DMS79 treated with DMSO at 0.1 percent for 48 hours (cell line): ENCODE data around the gene RPTOR.
"Not testable (repeated sequence)": the region's sequence is repeated elsewhere in the genome, so short reads cannot be mapped to it uniquely, and the experiment has no call there.

ENCODE experiments used
- DNase-seq: peaks from one replicate; lab custom pipeline; 2025; lab: John Stamatoyannopoulos, UW

RPTOR gene

GRCh38 chr17:80694085-80694991 lies 149.7 kb downstream of the RPTOR start:
- DNase-seq = peak; percentile 63

- peak; percentile 50 for DNase-seq
Observed at GRCh38 chr17:80694992-80695912, 150.6 kb downstream of the RPTOR start.

GRCh38 chr17:80695979-80696378 lies 151.3 kb downstream of the RPTOR start:
- peak; percentile 71 for DNase-seq

DNA sequence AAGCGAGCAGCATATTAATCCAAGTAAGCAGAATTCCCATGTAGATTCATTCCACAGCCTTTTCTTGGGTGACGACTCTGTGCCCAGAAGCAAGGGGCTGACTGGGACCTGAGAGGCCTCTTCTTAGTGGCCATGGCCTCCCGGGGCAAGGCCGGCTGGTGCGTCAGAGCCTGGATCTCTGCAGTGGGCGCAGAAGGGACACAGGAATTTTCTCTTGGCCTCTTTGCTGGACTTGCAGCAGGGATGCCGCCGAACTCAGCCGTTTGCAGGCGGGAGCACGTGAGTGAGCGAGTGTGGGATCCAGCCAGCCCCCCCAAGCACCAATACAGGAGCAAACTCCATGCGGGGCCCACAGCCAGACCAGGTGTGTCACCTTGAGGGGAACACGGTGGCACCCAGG lies 151.8 kb downstream of the RPTOR start:
- no peak for DNase-seq

- DNase-seq = no peak
Observed at GRCh38 chr17:80696964-80697363, 152.3 kb downstream of the RPTOR start.

GRCh38 chr17:80698297-80698696 lies 153.7 kb downstream of the RPTOR start:
- no peak for DNase-seq

- DNase-seq = not testable (repeated sequence)
Observed at GRCh38 chr17:80699205-80699604, 154.6 kb downstream of the RPTOR start.

DNA sequence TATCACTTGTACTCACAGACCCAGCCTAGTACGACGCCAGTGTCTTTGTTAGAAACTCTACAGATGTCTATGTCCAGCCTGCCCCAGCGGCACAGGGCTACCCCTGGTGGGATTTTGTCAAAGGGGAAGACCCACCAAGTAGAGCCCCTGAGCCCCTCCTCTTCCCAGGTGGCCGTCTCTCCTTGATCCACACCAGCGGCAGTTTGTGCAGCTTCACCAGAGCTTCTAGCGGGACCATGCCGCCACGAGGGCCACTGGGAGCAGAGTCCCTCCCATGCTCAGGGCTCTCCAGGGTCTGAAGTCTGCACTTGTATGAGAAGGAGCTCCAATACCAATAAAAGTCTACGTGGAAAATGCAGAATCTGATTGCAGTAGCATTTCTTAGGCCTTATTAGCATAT lies 157.1 kb downstream of the RPTOR start:
- DNase-seq = no peak

DNA sequence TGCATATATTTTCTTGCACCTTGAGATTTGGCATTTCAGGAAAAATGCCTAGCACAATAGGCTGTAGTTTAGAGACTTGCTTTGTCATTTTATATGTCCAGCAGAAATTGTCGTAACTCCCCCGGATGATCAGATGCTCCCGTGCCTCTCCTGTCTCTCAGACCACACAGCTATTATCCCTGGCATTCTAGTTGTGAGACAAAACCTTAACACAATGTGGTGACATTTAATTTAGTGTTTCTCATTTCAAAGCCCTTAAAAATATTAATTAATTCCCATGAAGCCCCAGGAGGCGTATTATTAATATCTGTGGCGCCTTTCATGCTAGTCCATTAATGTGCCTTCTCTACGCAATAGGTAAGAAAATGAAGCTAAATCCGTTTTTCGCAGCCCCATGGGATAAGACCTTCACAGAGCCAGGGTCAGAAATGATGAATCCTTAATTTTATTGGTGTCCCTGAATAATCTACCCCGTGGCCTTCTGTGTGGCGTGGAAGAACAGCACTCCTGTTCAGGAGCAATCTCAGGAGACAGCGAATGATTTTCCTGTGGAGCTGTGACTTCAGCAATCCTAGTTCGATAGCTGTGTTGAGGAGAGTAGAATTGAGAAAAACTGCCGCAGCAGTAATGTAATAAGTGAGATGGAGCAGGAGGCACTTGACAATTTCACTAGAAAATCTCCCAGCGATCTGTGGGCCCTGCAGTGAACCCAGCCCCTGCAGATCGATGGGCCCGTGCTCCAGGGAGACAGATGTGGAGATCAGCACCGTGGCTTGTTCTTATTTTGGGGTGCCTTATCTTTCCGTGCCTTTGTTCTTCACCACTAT lies 157.9 kb downstream of the RPTOR start:
- no peak for DNase-seq

DNA sequence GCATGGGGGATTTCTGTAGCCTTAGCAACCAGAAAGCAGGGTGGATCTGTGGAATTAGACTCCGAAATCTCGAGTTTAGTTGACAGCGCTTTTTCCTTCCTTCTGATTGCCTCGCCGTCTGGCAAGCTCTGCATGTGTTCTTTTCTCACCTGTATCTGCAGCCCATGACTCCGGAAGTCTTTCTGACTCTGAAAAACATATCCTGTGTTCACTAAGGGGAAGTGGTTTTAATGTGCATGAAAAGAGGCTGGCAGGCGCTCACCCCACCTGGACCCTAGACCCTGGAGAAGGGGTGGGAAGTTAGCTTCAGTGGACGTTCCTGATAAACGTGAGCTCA lies 158.5 kb downstream of the RPTOR start:
- no peak for DNase-seq

GRCh38 chr17:80704381-80704819 lies 159.8 kb downstream of the RPTOR start:
- DNase-seq = no peak

DNA sequence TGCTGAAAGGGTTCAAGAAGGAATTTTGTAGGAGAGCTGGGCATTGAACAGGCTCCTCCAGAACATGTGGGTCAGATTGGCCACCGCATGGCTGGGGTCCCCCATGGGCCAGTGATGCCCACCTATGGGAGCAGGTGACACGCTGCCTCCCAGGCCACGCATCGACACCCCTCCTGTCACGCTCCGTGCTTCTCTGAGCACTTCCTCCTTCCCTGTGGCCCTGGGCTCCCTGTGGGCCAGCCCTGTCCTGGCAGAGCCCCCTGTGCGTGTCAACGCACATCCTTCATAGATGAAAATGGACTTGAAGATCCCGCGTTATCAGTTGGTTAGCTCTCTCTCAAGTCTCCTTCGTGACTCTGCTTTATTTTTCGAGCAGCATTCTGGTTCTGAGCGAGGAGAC lies 160.3 kb downstream of the RPTOR start:
- no peak for DNase-seq

GRCh38 chr17:80705988-80706387 lies 161.3 kb downstream of the RPTOR start:
- no peak for DNase-seq

GRCh38 chr17:80706463-80706867 lies 161.8 kb downstream of the RPTOR start:
- DNase-seq = peak; percentile 24

DNA sequence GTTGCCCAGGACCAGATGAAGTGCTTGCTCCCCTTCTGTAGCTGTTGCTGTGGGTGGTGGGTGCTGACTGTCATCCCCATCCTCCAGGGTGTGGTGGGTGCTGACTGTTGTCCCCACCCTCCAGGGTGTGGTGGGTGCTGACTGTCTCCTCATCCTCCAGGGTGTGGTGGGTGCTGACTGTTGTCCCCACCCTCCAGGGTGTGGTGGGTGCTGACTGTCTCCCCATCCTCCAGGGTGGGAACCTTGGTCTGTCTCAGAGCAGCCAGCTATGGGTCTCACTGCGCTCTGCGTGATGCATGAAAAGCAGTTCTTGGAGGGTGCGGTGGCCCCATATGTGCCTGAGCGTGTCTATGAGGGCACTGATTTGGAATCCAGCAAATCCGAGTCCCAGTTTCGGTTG lies 163.8 kb downstream of the RPTOR start:
- DNase-seq = no peak

GRCh38 chr17:80709090-80709695 lies 164.6 kb downstream of the RPTOR start:
- DNase-seq = no peak

- no peak for DNase-seq
Observed at GRCh38 chr17:80710714-80711302, 166.2 kb downstream of the RPTOR start.

DNA sequence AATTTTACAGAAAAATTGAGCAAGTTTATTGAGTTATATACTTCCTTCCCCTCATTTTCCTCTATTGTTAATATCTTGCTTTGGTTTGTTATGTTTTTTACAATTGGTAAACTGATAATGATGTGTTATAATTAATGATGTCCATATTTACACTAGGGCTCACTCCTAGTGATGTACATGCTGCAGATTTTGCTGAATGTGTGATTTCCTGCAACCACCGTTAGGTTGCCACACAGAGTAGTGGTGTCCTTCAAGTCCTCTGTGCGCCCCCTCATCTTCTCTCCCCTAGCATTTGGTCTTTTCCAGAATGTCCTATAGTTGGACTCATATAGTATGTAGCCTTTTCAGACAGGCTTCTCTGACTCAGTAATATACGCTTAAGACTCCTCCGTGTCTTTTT lies 167.5 kb downstream of the RPTOR start:
- no peak for DNase-seq

GRCh38 chr17:80712606-80713005 lies 168.0 kb downstream of the RPTOR start:
- no peak for DNase-seq

- DNase-seq = no peak
Observed at GRCh38 chr17:80716986-80717719, 172.5 kb downstream of the RPTOR start.

GRCh38 chr17:80717720-80718083 lies 173.1 kb downstream of the RPTOR start:
- peak; percentile 85 for DNase-seq
